Endothelial cell of umbilical vein (primary cell): ENCODE data around the gene ASTN1. TPM values are rescaled to one million over a fixed set of nuclear protein-coding genes. Genes with fewer than 3 reads are reported as not detected.

Experiments used
- BruUV-seq: library from RNA; stranded (reverse); fragments of 400-500 nt; replicated peaks from 2 replicates; lab custom pipeline; 2021; lab: Mats Ljungman, UMichigan
- CTCF ChIA-PET: fragments of 300-600, 350-600 bp; sonication (Branson Sonifier 250); formaldehyde crosslinking; loops from one replicate; lab custom pipeline; 2021; ENCODE audit warnings: antibody characterized with exemption, inconsistent platforms; lab: Charles Lee
- POLR2A ChIA-PET: fragments of 300-600, 350-600 bp; sonication (Branson Sonifier 250); formaldehyde crosslinking; loops from one replicate; lab custom pipeline; 2021; ENCODE audit warnings: antibody characterized with exemption, inconsistent platforms; lab: Charles Lee
- DNase-seq: peaks from one replicate; pipeline ENCODE4 v3.0.0-alpha.2; 2011; ENCODE audit warnings: low read depth, low spot score
- FAIRE-seq: peaks from 2 replicates; lab custom pipeline; 2011; peaks lifted over from hg19 to GRCh38; lab: Jason Lieb, UNC
- H2AFZ ChIP-seq: 2 replicates; pipeline ENCODE4 v1.6.0; 2012; ENCODE audit warnings: low read depth, low read length, control low read depth, inconsistent platforms
- H3K27ac ChIP-seq: 2 replicates; pipeline ENCODE4 v1.5.1; 2011; ENCODE audit warnings: low read depth, mild to moderate bottlenecking, control low read depth, low read length, moderate library complexity; ENCODE audit not compliant: insufficient read depth
- H3K27me3 ChIP-seq, 2 experiments: 2 replicates each; pipeline versions ENCODE4 v1.6.0 to v1.6.1; 2011; ENCODE audit warnings: low read length in 2 of 2, mixed read lengths in 1 of 2; ENCODE audit not compliant: control insufficient read depth in 2 of 2, insufficient read depth in 2 of 2
- H3K36me3 ChIP-seq, 2 experiments: 2 replicates in 1 of 2; 3 replicates in 1 of 2; pipeline ENCODE4 v1.5.1; 2011; ENCODE audit warnings: low read length in 2 of 2, mild to moderate bottlenecking in 1 of 2, moderate library complexity in 1 of 2; ENCODE audit not compliant: control insufficient read depth in 2 of 2, insufficient read depth in 2 of 2; ENCODE audit errors: extremely low read depth in 1 of 2
- H3K4me1 ChIP-seq: 3 replicates; pipeline ENCODE4 v1.5.1; 2011; ENCODE audit warnings: mild to moderate bottlenecking, low read length; ENCODE audit not compliant: control insufficient read depth, insufficient read depth; ENCODE audit errors: extremely low read depth
- H3K4me2 ChIP-seq: 2 replicates; pipeline ENCODE4 v1.6.1; 2011; ENCODE audit warnings: low read length, control low read depth, mixed read lengths; ENCODE audit not compliant: insufficient read depth
- H3K4me3 ChIP-seq, 3 experiments: fragments of 200-600 bp in 1 of 3; sonication (generic), shearing (Covaris generic) in 1 of 3; replicated peaks in 1 of 3; 2 replicates each; pipeline ENCODE4 v1.5.1; 2011 to 2016; ENCODE audit warnings: control low read depth in 3 of 3, low read length in 3 of 3, mild to moderate bottlenecking in 2 of 3, inconsistent platforms in 1 of 3, low read depth in 1 of 3, moderate library complexity in 1 of 3; ENCODE audit not compliant: insufficient read depth in 1 of 3
- H3K79me2 ChIP-seq: 2 replicates; pipeline ENCODE4 v1.6.0; 2012; ENCODE audit warnings: low read length, inconsistent platforms; ENCODE audit not compliant: control insufficient read depth, insufficient read depth
- H3K9ac ChIP-seq: replicated peaks from 2 replicates; pipeline ENCODE3; 2011; ENCODE audit warnings: low read length, control low read depth; ENCODE audit not compliant: insufficient read depth; ENCODE audit errors: extremely low read depth
- H3K9me1 ChIP-seq: replicated peaks from 3 replicates; pipeline ENCODE4 v1.6.0; 2011; ENCODE audit warnings: mild to moderate bottlenecking, low read length; ENCODE audit not compliant: control insufficient read depth, insufficient read depth; ENCODE audit errors: extremely low read depth
- H3K9me3 ChIP-seq: replicated peaks from 2 replicates; pipeline ENCODE4 v1.5.1; 2012; ENCODE audit warnings: low read length, inconsistent platforms; ENCODE audit not compliant: control insufficient read depth, insufficient read depth
- H4K20me1 ChIP-seq: replicated peaks from 2 replicates; pipeline ENCODE3; 2011; ENCODE audit warnings: mild to moderate bottlenecking, low read length; ENCODE audit not compliant: control insufficient read depth, insufficient read depth; ENCODE audit errors: extremely low read depth
- CTCF ChIP-seq, 2 donors: IDR thresholded peaks; 1 replicate in 1 of 2; 2 replicates in 1 of 2; pipeline ENCODE4 v1.5.1; 2011; ENCODE audit warnings: low read length in 2 of 2, mild to moderate bottlenecking in 2 of 2, moderate library complexity in 2 of 2, control low read depth in 1 of 2, inconsistent platforms in 1 of 2, low read depth in 1 of 2; ENCODE audit not compliant: insufficient read depth in 1 of 2; ENCODE audit errors: extremely low read depth in 1 of 2
- EZH2 ChIP-seq: IDR thresholded peaks from 2 replicates; pipeline ENCODE4 v1.6.1; 2012; ENCODE audit warnings: borderline replicate concordance, low read depth, mild to moderate bottlenecking, moderate library complexity, low read length, inconsistent platforms; ENCODE audit not compliant: severe bottlenecking
- FOS ChIP-seq: IDR thresholded peaks from 2 replicates; pipeline ENCODE4 v1.6.1; 2011; ENCODE audit warnings: mild to moderate bottlenecking, low read length, moderate library complexity, borderline replicate concordance; ENCODE audit not compliant: insufficient read depth
- GATA2 ChIP-seq: IDR thresholded peaks from 2 replicates; pipeline ENCODE4 v1.7.0; 2011; ENCODE audit warnings: low read depth, mild to moderate bottlenecking, moderate library complexity, mixed read lengths, low read length; ENCODE audit not compliant: insufficient read length, insufficient read depth
- JUN ChIP-seq: IDR thresholded peaks from 2 replicates; pipeline ENCODE4 v1.6.1; 2011; ENCODE audit warnings: borderline replicate concordance, low read depth; ENCODE audit not compliant: insufficient read length, insufficient read depth
- MAX ChIP-seq: IDR thresholded peaks from 2 replicates; pipeline ENCODE4 v1.6.1; 2011; ENCODE audit not compliant: insufficient read depth, insufficient read length
- MYC ChIP-seq: IDR thresholded peaks from one replicate; pipeline ENCODE4 v1.6.1; 2011; ENCODE audit warnings: mild to moderate bottlenecking, low read depth, low read length
- POLR2A ChIP-seq: IDR thresholded peaks from 2 replicates; pipeline ENCODE4 v1.6.1; 2012; ENCODE audit warnings: low read depth, mild to moderate bottlenecking, control low read depth, low read length
- POLR2AphosphoS5 ChIP-seq: IDR thresholded peaks from 2 replicates; pipeline ENCODE4 v1.6.1; 2012; ENCODE audit warnings: low read depth, mild to moderate bottlenecking, control low read depth, low read length, moderate library complexity; ENCODE audit not compliant: insufficient read depth
- dilution Hi-C: fragments of 300-500 bp; cut with MboI; formaldehyde crosslinking; loops from one replicate; pipeline ENCODE4 v1.15.0; 2019; ENCODE audit warnings: low sequenced_read_pairs; ENCODE audit not compliant: extremely low pct_ligation_motif_present
- intact Hi-C: fragments of 100-400 bp; cut with micrococcal nuclease; formaldehyde crosslinking; loops from one replicate; pipeline ENCODE4 v1.10.0; 2022
- polyA plus RNA-seq, 4 experiments: library from polyadenylated mRNA; depleted of rRNA in 3 of 4; stranded (reverse) in 3 of 4; unstranded in 1 of 4; fragments of >200 nt; gene quantifications; 2 replicates each; pipeline versions ENCODE4 v1.2.1 to v1.2.3, GENCODE V29; 2011 to 2012; ENCODE audit warnings: missing spikeins in 1 of 4
- total RNA-seq: library from RNA; stranded (reverse); gene quantifications from 2 replicates; pipeline ENCODE4 v1.2.3, GENCODE V29; 2021

The ASTN1 gene
- total and polyA plus RNA-seq, 2 donors (not counting 3 experiments of a cell fraction or from before 2014, with no cell fraction given): 0.04 TPM; not detected in 1

DNA sequence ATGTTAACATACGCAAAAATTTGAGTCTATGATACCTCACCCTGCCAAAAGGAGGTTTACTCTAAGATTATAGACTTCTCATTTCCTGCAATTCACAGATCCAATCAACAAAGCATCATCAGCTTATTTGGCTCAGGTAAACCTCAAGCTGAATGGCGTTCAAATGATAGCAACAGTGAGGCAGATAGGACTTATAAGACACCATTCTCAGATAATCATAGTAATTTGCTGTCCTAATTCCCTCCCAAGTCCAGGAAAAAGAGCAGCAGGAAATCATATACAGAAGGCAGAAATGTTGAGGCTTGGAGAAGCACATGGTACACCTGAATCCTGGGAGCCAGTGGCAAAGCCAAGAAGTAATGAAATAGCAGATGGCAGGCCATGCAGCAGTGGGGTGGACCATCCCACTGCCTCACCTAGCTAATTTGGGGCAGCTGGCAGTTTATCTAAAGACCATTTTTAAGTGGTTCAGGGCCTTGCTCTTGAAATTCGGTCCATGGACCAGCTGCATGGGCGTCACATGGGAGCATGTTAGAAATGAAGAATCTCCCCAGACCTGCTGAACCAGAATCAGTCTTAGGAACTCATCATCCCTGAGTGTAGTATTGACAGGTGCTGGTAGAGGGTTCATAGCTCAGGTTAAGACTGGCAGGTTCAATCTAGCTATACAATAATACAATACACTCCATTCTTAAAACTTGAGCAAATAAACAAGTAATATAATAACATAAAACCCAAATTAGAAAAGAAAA is 57.7 kb downstream of the ASTN1 start:
- no peak overlapping the region for H2AFZ ChIP-seq
- dilution Hi-C loops (no loop called here), intact Hi-C loops (no loop called here)
- H3K36me3 ChIP-seq: no peaks in the 10 kb centered on the region
- FAIRE-seq (no peak), DNase-seq (no peak)
- H3K9me3 ChIP-seq: no peaks in the 10 kb centered on the region
- H3K79me2 ChIP-seq: no peaks in the 10 kb centered on the region
- POLR2A ChIA-PET: no interaction called here
- no peak overlapping the region for H3K4me3 ChIP-seq
- no peaks in the 10 kb centered on the region for H3K27me3 ChIP-seq
- H3K9me1 ChIP-seq: no peaks in the 10 kb centered on the region
- CTCF ChIA-PET: no interaction called here
- no peak overlapping the region for H3K9ac ChIP-seq
- no peaks in the 10 kb centered on the region for H3K4me1 ChIP-seq
- TF ChIP-seq CTCF (IDR thresholded peaks at IDR 0.05; ENCODE audit: extremely low read depth in 1 of 2, insufficient read depth in 1 of 2, low read depth in 1 of 2, low read length in 2 of 2) (no peak), MYC (no peak)
- H4K20me1 ChIP-seq: no peaks in the 10 kb centered on the region
- no TSS peak for BruUV-seq
- H3K27ac ChIP-seq: no peak overlapping the region
- no peak overlapping the region for H3K4me2 ChIP-seq

DNA sequence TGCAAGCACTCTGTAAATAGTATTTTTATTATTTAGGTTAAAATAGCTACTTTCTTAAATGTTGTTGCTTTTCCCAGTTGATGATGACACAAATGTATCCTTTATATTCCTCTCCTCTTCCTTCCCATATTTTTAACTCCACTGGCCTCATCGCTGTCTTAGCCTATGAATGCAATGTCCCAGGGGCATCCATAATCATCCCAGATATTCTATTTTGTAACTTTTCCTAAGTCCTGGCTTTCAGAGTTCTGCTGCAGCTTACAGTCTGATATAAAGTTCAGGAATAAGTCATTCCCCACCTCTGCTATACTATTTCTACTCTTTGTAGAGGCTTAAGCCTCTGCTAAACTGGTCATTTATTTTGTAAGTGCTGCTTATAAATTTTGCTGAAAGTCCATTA is 58.3 kb downstream of the ASTN1 start:
- ChIA-PET POLR2A (no interaction called here), CTCF (no interaction called here)
- H3K27me3 ChIP-seq: no peaks in the 10 kb centered on the region
- H3K27ac ChIP-seq: no peak overlapping the region
- H3K4me3 ChIP-seq: no peak overlapping the region
- TF ChIP-seq POLR2A (no peak), MYC (no peak), JUN (no peak), GATA2 (no peak), POLR2AphosphoS5 (no peak), MAX (no peak), FOS (no peak), CTCF (IDR thresholded peaks at IDR 0.05; ENCODE audit: extremely low read depth in 1 of 2, insufficient read depth in 1 of 2, low read depth in 1 of 2, low read length in 2 of 2) (no peak), EZH2 (no peak)
- no peaks in the 10 kb centered on the region for H3K9me1 ChIP-seq
- H3K4me2 ChIP-seq: no peak overlapping the region
- H4K20me1 ChIP-seq: no peaks in the 10 kb centered on the region
- no peak overlapping the region for H2AFZ ChIP-seq
- no peaks in the 10 kb centered on the region for H3K79me2 ChIP-seq
- DNase-seq (no peak), FAIRE-seq (no peak)
- intact Hi-C loops (no loop called here), dilution Hi-C loops (no loop called here)
- no TSS peak for BruUV-seq
- no peak overlapping the region for H3K9ac ChIP-seq
- no peaks in the 10 kb centered on the region for H3K9me3 ChIP-seq
- no peaks in the 10 kb centered on the region for H3K36me3 ChIP-seq
- no peaks in the 10 kb centered on the region for H3K4me1 ChIP-seq
